WTC11 (cell line): Measurements from ENCODE around the gene MNAT1. TPM values are rescaled to one million over a fixed set of nuclear protein-coding genes. Genes with fewer than 3 reads are reported as not detected.

Source experiments
- CREB1 ChIP-seq: sonication (generic); formaldehyde crosslinking; IDR thresholded peaks from 2 replicates; pipeline ENCODE4 v1.8.0; 2023; ENCODE audit warnings: mild to moderate bottlenecking, missing genetic modification reagents
- ELF4 ChIP-seq: sonication (generic); formaldehyde crosslinking; IDR thresholded peaks from 2 replicates; pipeline ENCODE4 v1.8.1; 2022; ENCODE audit warnings: low read depth, mild to moderate bottlenecking, moderate library complexity, missing genetic modification reagents
- ETV6 ChIP-seq: sonication (generic); formaldehyde crosslinking; IDR thresholded peaks from 2 replicates; pipeline ENCODE4 v1.8.1; 2022; ENCODE audit warnings: mild to moderate bottlenecking, missing genetic modification reagents
- GABPB1 ChIP-seq: sonication (generic); formaldehyde crosslinking; IDR thresholded peaks from 2 replicates; pipeline ENCODE4 v1.8.1; 2023; ENCODE audit warnings: mild to moderate bottlenecking, missing genetic modification reagents
- GRHL2 ChIP-seq: fragments of 250-450 bp; sonication (Bioruptor Pico); IDR thresholded peaks from 2 replicates; pipeline ENCODE4 v1.8.0; 2022; ENCODE audit warnings: mild to moderate bottlenecking, moderate library complexity; ENCODE audit not compliant: insufficient replicate concordance, severe bottlenecking
- HMGA2 ChIP-seq: fragments of 250-450 bp; sonication (Bioruptor Pico); IDR thresholded peaks from 2 replicates; pipeline ENCODE4 v1.4.0; 2021; ENCODE audit warnings: mild to moderate bottlenecking, moderate library complexity
- IRF2 ChIP-seq: sonication (generic); formaldehyde crosslinking; IDR thresholded peaks from 2 replicates; pipeline ENCODE4 v1.8.0; 2022; ENCODE audit warnings: low read depth, missing genetic modification reagents, borderline replicate concordance
- JAZF1 ChIP-seq: fragments of 250-450 bp; sonication (Bioruptor Pico); IDR thresholded peaks from 2 replicates; pipeline ENCODE4 v1.9.0; 2021; ENCODE audit warnings: moderate library complexity, mild to moderate bottlenecking, inconsistent platforms
- JUN ChIP-seq: sonication (generic); formaldehyde crosslinking; IDR thresholded peaks from 2 replicates; pipeline ENCODE4 v1.8.0; 2023; ENCODE audit warnings: mild to moderate bottlenecking, missing genetic modification reagents
- MYBL2 ChIP-seq: sonication (generic); formaldehyde crosslinking; IDR thresholded peaks from 2 replicates; pipeline ENCODE4 v1.8.1; 2023; ENCODE audit warnings: mild to moderate bottlenecking, moderate library complexity, missing genetic modification reagents
- RORB ChIP-seq: fragments of 250-450 bp; sonication (Bioruptor Pico); IDR thresholded peaks from 2 replicates; pipeline ENCODE4 v1.9.0; 2021; ENCODE audit warnings: mild to moderate bottlenecking
- TCF7 ChIP-seq: sonication (generic); formaldehyde crosslinking; IDR thresholded peaks from 2 replicates; pipeline ENCODE4 v1.8.0; 2022; ENCODE audit warnings: mild to moderate bottlenecking, low read depth, missing genetic modification reagents, moderate library complexity
- TEAD4 ChIP-seq: sonication (generic); formaldehyde crosslinking; IDR thresholded peaks from 2 replicates; pipeline ENCODE4 v1.8.0; 2022; ENCODE audit warnings: mild to moderate bottlenecking, missing genetic modification reagents
- TP53 ChIP-seq: sonication (generic); formaldehyde crosslinking; IDR thresholded peaks from 2 replicates; pipeline ENCODE4 v1.8.1; 2023; ENCODE audit warnings: mild to moderate bottlenecking, missing genetic modification reagents
- ZNF121 ChIP-seq: sonication (generic); formaldehyde crosslinking; IDR thresholded peaks from 2 replicates; pipeline ENCODE4 v1.8.0; 2023; ENCODE audit warnings: missing genetic modification reagents
- ZNF138 ChIP-seq: sonication (generic); formaldehyde crosslinking; conservative IDR thresholded peaks from 2 replicates; pipeline ENCODE4 v1.8.1; 2022; ENCODE audit warnings: mild to moderate bottlenecking, moderate library complexity, missing genetic modification reagents
- ZNF263 ChIP-seq: sonication (generic); formaldehyde crosslinking; IDR thresholded peaks from 2 replicates; pipeline ENCODE4 v1.8.1; 2022; ENCODE audit warnings: low read depth, mild to moderate bottlenecking, moderate library complexity, missing genetic modification reagents
- ZNF423 ChIP-seq: fragments of 250-450 bp; sonication (Bioruptor Pico); IDR thresholded peaks from 2 replicates; pipeline ENCODE4 v2.1.2; 2022; ENCODE audit warnings: mild to moderate bottlenecking, moderate library complexity
- total RNA-seq: library from RNA; stranded (reverse); gene quantifications from 3 replicates; pipeline ENCODE4 v1.2.3, GENCODE V29; 2021
- TF ChIP-seq, protein P1 (sequence below): sonication (generic); formaldehyde crosslinking; IDR thresholded peaks from 2 replicates; pipeline ENCODE4 v1.8.1; 2022; ENCODE audit warnings: low read depth, missing genetic modification reagents, borderline replicate concordance
- TF ChIP-seq, protein P2 (sequence below): sonication (generic); formaldehyde crosslinking; IDR thresholded peaks from 2 replicates; pipeline ENCODE4 v1.8.1; 2023; ENCODE audit warnings: mild to moderate bottlenecking, missing genetic modification reagents
- TF ChIP-seq, protein P3 (sequence below): sonication (generic); formaldehyde crosslinking; IDR thresholded peaks from 2 replicates; pipeline ENCODE4 v1.8.0; 2022; ENCODE audit warnings: mild to moderate bottlenecking, missing genetic modification reagents
- TF ChIP-seq, protein P4 (sequence below): sonication (generic); formaldehyde crosslinking; IDR thresholded peaks from 2 replicates; pipeline ENCODE4 v1.8.0; 2022; ENCODE audit warnings: missing genetic modification reagents
- TF ChIP-seq, protein P5 (sequence below): fragments of 250-450 bp; sonication (Bioruptor Pico); IDR thresholded peaks from 2 replicates; pipeline ENCODE4 v2.1.2; 2022; ENCODE audit warnings: mild to moderate bottlenecking, moderate library complexity
- TF ChIP-seq, protein P6 (sequence below): fragments of 250-450 bp; sonication (Bioruptor Pico); IDR thresholded peaks from 2 replicates; pipeline ENCODE4 v1.9.0; 2021; ENCODE audit warnings: mild to moderate bottlenecking
- TF ChIP-seq, protein P7 (sequence below): sonication (generic); formaldehyde crosslinking; IDR thresholded peaks from 2 replicates; pipeline ENCODE4 v1.8.1; 2023; ENCODE audit warnings: mild to moderate bottlenecking, missing genetic modification reagents, moderate library complexity
- TF ChIP-seq, protein P8 (sequence below): sonication (generic); formaldehyde crosslinking; IDR thresholded peaks from 2 replicates; pipeline ENCODE4 v1.8.1; 2023; ENCODE audit warnings: mild to moderate bottlenecking, missing genetic modification reagents, borderline replicate concordance

Gene MNAT1
- total RNA-seq, 1 experiment from 2014 or later, result 59.0 TPM

DNA sequence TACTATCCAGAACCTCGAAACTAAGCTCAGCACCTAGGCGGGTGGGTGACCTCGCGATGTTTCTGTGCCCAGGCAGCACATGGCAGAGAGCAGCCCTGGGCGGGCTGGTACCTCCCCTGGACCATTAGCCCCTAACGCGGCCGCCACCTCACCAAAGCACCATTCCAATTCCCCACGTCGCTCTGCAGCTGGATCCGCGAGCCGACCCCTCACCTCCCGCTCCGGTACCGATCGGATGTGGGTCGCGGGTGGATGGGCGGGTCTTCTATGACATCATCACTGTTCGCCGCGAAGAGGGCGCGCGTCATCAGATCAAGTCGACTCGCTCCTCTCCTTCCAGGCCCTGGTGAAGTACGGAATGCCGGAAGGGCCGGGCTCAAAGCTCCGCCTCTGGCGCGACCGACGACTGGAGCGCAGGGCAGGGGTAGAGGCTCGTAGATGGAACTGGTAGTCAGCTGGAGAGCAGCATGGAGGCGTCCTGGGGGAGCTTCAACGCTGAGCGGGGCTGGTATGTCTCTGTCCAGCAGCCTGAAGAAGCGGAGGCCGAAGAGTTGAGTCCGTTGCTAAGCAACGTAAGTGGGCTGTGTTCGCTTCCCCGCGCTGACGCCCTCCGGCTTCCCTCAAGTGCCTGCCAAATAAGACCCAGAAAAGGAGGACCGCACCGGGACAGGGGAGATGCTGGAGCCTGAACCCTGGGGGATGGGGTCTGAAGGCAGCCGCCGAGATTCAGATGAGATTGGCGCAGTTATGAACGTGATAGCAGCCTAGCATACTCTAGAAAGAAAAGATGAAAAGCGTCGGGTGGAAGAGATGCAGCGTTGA, 246.5 kb downstream of the MNAT1 start, which contains the start of the genes SLC38A6 and TRMT5 (continued):
- TF ChIP-seq RORB (CRISPR knock-in tag) (no peak), ZNF138 (CRISPR knock-in tag) (no peak), ZNF423 (no peak), CREB1 (CRISPR knock-in tag) (peak; percentile 85), ELF4 (CRISPR knock-in tag) (no peak), TCF7 (CRISPR knock-in tag) (no peak), TP53 (CRISPR knock-in tag) (0 out of 2 replicates have a peak, but pooled peaks have one; percentile 31), JAZF1 (CRISPR knock-in tag) (no peak), JUN (no peak), HMGA2 (CRISPR knock-in tag) (no peak), ETV6 (peak; percentile 92), GABPB1 (CRISPR knock-in tag) (peak; percentile 61; the same call in 1 of the 2 replicates), TEAD4 (no peak), IRF2 (CRISPR knock-in tag) (no peak), GRHL2 (CRISPR knock-in tag) (no peak), ZNF121 (no peak), MYBL2 (no peak; the same call in 1 of the 2 replicates), ZNF263 (CRISPR knock-in tag) (no peak)
- TF ChIP-seq, protein P1, sequence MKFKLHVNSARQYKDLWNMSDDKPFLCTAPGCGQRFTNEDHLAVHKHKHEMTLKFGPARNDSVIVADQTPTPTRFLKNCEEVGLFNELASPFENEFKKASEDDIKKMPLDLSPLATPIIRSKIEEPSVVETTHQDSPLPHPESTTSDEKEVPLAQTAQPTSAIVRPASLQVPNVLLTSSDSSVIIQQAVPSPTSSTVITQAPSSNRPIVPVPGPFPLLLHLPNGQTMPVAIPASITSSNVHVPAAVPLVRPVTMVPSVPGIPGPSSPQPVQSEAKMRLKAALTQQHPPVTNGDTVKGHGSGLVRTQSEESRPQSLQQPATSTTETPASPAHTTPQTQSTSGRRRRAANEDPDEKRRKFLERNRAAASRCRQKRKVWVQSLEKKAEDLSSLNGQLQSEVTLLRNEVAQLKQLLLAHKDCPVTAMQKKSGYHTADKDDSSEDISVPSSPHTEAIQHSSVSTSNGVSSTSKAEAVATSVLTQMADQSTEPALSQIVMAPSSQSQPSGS, result no peak
- TF ChIP-seq, protein P2, sequence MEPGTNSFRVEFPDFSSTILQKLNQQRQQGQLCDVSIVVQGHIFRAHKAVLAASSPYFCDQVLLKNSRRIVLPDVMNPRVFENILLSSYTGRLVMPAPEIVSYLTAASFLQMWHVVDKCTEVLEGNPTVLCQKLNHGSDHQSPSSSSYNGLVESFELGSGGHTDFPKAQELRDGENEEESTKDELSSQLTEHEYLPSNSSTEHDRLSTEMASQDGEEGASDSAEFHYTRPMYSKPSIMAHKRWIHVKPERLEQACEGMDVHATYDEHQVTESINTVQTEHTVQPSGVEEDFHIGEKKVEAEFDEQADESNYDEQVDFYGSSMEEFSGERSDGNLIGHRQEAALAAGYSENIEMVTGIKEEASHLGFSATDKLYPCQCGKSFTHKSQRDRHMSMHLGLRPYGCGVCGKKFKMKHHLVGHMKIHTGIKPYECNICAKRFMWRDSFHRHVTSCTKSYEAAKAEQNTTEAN (CRISPR knock-in tag), result 0 out of 2 replicates have a peak, but pooled peaks have one; percentile 84
- TF ChIP-seq, protein P3, sequence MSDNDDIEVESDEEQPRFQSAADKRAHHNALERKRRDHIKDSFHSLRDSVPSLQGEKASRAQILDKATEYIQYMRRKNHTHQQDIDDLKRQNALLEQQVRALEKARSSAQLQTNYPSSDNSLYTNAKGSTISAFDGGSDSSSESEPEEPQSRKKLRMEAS (CRISPR knock-in tag), result peak; percentile 67; the same call in 1 of the 2 replicates
- TF ChIP-seq, protein P4, sequence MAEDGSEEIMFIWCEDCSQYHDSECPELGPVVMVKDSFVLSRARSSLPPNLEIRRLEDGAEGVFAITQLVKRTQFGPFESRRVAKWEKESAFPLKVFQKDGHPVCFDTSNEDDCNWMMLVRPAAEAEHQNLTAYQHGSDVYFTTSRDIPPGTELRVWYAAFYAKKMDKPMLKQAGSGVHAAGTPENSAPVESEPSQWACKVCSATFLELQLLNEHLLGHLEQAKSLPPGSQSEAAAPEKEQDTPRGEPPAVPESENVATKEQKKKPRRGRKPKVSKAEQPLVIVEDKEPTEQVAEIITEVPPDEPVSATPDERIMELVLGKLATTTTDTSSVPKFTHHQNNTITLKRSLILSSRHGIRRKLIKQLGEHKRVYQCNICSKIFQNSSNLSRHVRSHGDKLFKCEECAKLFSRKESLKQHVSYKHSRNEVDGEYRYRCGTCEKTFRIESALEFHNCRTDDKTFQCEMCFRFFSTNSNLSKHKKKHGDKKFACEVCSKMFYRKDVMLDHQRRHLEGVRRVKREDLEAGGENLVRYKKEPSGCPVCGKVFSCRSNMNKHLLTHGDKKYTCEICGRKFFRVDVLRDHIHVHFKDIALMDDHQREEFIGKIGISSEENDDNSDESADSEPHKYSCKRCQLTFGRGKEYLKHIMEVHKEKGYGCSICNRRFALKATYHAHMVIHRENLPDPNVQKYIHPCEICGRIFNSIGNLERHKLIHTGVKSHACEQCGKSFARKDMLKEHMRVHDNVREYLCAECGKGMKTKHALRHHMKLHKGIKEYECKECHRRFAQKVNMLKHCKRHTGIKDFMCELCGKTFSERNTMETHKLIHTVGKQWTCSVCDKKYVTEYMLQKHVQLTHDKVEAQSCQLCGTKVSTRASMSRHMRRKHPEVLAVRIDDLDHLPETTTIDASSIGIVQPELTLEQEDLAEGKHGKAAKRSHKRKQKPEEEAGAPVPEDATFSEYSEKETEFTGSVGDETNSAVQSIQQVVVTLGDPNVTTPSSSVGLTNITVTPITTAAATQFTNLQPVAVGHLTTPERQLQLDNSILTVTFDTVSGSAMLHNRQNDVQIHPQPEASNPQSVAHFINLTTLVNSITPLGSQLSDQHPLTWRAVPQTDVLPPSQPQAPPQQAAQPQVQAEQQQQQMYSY (CRISPR knock-in tag), result no peak
- TF ChIP-seq, protein P5, sequence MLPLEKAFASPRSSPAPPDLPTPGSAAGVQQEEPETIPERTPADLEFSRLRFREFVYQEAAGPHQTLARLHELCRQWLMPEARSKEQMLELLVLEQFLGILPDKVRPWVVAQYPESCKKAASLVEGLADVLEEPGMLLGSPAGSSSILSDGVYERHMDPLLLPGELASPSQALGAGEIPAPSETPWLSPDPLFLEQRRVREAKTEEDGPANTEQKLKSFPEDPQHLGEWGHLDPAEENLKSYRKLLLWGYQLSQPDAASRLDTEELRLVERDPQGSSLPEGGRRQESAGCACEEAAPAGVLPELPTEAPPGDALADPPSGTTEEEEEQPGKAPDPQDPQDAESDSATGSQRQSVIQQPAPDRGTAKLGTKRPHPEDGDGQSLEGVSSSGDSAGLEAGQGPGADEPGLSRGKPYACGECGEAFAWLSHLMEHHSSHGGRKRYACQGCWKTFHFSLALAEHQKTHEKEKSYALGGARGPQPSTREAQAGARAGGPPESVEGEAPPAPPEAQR (CRISPR knock-in tag), result no peak
- TF ChIP-seq, protein P6, sequence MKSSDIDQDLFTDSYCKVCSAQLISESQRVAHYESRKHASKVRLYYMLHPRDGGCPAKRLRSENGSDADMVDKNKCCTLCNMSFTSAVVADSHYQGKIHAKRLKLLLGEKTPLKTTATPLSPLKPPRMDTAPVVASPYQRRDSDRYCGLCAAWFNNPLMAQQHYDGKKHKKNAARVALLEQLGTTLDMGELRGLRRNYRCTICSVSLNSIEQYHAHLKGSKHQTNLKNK (CRISPR knock-in tag), result no peak
- TF ChIP-seq, protein P7, sequence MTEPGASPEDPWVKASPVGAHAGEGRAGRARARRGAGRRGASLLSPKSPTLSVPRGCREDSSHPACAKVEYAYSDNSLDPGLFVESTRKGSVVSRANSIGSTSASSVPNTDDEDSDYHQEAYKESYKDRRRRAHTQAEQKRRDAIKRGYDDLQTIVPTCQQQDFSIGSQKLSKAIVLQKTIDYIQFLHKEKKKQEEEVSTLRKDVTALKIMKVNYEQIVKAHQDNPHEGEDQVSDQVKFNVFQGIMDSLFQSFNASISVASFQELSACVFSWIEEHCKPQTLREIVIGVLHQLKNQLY (CRISPR knock-in tag), result no peak
- TF ChIP-seq, protein P8, sequence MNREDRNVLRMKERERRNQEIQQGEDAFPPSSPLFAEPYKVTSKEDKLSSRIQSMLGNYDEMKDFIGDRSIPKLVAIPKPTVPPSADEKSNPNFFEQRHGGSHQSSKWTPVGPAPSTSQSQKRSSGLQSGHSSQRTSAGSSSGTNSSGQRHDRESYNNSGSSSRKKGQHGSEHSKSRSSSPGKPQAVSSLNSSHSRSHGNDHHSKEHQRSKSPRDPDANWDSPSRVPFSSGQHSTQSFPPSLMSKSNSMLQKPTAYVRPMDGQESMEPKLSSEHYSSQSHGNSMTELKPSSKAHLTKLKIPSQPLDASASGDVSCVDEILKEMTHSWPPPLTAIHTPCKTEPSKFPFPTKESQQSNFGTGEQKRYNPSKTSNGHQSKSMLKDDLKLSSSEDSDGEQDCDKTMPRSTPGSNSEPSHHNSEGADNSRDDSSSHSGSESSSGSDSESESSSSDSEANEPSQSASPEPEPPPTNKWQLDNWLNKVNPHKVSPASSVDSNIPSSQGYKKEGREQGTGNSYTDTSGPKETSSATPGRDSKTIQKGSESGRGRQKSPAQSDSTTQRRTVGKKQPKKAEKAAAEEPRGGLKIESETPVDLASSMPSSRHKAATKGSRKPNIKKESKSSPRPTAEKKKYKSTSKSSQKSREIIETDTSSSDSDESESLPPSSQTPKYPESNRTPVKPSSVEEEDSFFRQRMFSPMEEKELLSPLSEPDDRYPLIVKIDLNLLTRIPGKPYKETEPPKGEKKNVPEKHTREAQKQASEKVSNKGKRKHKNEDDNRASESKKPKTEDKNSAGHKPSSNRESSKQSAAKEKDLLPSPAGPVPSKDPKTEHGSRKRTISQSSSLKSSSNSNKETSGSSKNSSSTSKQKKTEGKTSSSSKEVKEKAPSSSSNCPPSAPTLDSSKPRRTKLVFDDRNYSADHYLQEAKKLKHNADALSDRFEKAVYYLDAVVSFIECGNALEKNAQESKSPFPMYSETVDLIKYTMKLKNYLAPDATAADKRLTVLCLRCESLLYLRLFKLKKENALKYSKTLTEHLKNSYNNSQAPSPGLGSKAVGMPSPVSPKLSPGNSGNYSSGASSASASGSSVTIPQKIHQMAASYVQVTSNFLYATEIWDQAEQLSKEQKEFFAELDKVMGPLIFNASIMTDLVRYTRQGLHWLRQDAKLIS, result peak; percentile 76; the same call in 1 of the 2 replicates
